Fibroblast of lung (primary cell): ENCODE results near the gene TSSK3. TPM values are rescaled to one million over a fixed set of nuclear protein-coding genes. Genes with fewer than 3 reads are reported as not detected.
A peak's percentile ranks its signal among the peaks of the same experiment; 100 is the strongest.
"Not testable (repeated sequence)": the region's sequence is repeated elsewhere in the genome, so short reads cannot be mapped to it uniquely, and the experiment has no call there.

Experiments
- DNase-seq, 2 donors: peaks; one replicate each; pipeline versions ENCODE4 v3.0.0 to v3.0.0-alpha.2; 2010; ENCODE audit warnings: low read depth in 2 of 2
- H2AFZ ChIP-seq: 2 replicates; pipeline ENCODE4 v1.5.1; 2012; ENCODE audit warnings: low read length, control low read depth, inconsistent platforms
- H3K27ac ChIP-seq: 2 replicates; pipeline ENCODE4 v1.5.1; 2011; ENCODE audit warnings: low read length, control low read depth; ENCODE audit not compliant: insufficient read depth
- H3K27me3 ChIP-seq: 2 replicates; pipeline ENCODE4 v1.5.1; 2011; ENCODE audit warnings: mild to moderate bottlenecking, low read length; ENCODE audit not compliant: control insufficient read depth, insufficient read depth
- H3K36me3 ChIP-seq: 2 replicates; pipeline ENCODE4 v1.5.1; 2011; ENCODE audit warnings: low read length; ENCODE audit not compliant: control insufficient read depth, insufficient read depth
- H3K4me1 ChIP-seq: 2 replicates; pipeline ENCODE4 v1.5.1; 2011; ENCODE audit warnings: low read length; ENCODE audit not compliant: control insufficient read depth, insufficient read depth; ENCODE audit errors: extremely low read depth
- H3K4me2 ChIP-seq: 2 replicates; pipeline ENCODE4 v1.5.1; 2011; ENCODE audit warnings: low read length, control low read depth; ENCODE audit not compliant: insufficient read depth; ENCODE audit errors: extremely low read depth
- H3K4me3 ChIP-seq, 4 experiments: fragments of 200-600 bp in 1 of 4; sonication (generic) in 1 of 4; replicated peaks in 1 of 4; 2 replicates each; pipeline ENCODE4 v1.5.1; 2011 to 2016; ENCODE audit warnings: low read length in 4 of 4, low read depth in 3 of 4, mild to moderate bottlenecking in 3 of 4, control low read depth in 2 of 4, inconsistent platforms in 1 of 4, mixed read lengths in 1 of 4; ENCODE audit not compliant: insufficient read depth in 1 of 4; ENCODE audit errors: control extremely low read depth in 1 of 4
- H3K79me2 ChIP-seq: 2 replicates; pipeline ENCODE4 v1.5.1; 2012; ENCODE audit warnings: mild to moderate bottlenecking, low read length, inconsistent platforms; ENCODE audit not compliant: control insufficient read depth, insufficient read depth
- H3K9ac ChIP-seq: 2 replicates; pipeline ENCODE4 v1.5.1; 2011; ENCODE audit warnings: mild to moderate bottlenecking, low read length, control low read depth; ENCODE audit not compliant: insufficient read depth
- H3K9me3 ChIP-seq: 2 replicates; pipeline ENCODE4 v1.5.1; 2012; ENCODE audit warnings: low read depth, low read length; ENCODE audit not compliant: control insufficient read depth, insufficient read depth
- H4K20me1 ChIP-seq: 2 replicates; pipeline ENCODE4 v1.5.1; 2011; ENCODE audit warnings: low read length; ENCODE audit not compliant: control insufficient read depth, insufficient read depth; ENCODE audit errors: extremely low read depth
- EZH2 ChIP-seq: IDR thresholded peaks from 2 replicates; pipeline ENCODE4 v1.5.1; 2012; ENCODE audit warnings: low read length, control low read depth, mild to moderate bottlenecking; ENCODE audit errors: missing control alignments
- polyA plus RNA-seq, 2 donors: library from polyadenylated mRNA; depleted of rRNA in 1 of 2; stranded (reverse) in 1 of 2; unstranded in 1 of 2; fragments of >200 nt; gene quantifications; 2 replicates each; pipeline ENCODE4 v1.2.1, GENCODE V29; 2011 to 2012; ENCODE audit warnings: missing spikeins in 1 of 2
- total RNA-seq: library from RNA; depleted of rRNA; stranded (reverse); fragments of >200 nt; gene quantifications from 2 replicates; pipeline ENCODE4 v1.2.1, GENCODE V29; 2014
- TF ChIP-seq, protein P1 (sequence below), 2 donors: IDR thresholded peaks in 1 of 2; conservative IDR thresholded peaks in 1 of 2; 1 replicate in 1 of 2; 2 replicates in 1 of 2; pipeline ENCODE4 v1.5.1; 2011 to 2012; ENCODE audit warnings: low read length in 2 of 2, control low read depth in 1 of 2, inconsistent platforms in 1 of 2, low read depth in 1 of 2, mild to moderate bottlenecking in 1 of 2

TSSK3 gene
- total and polyA plus RNA-seq, 2 donors (not counting 1 experiment from before 2014, with no cell fraction given): 0.50 to 0.58 TPM

GRCh38 chr1:32353886-32354570 lies 8.3 kb upstream of the TSSK3 start:
- Histone ChIP-seq H3K79me2 (no peaks in the 10 kb centered on the region), H3K9ac (no peak overlapping the region), H3K27me3 (no peaks in the 10 kb centered on the region), H4K20me1 (no peaks in the 10 kb centered on the region), H3K4me1 (peaks cover 23% of the 10 kb centered on the region), H3K4me2 (peak overlapping the region; percentile 51), H3K9me3 (no peaks in the 10 kb centered on the region), H3K27ac (peak overlapping the region; percentile 43), H3K4me3 (no peak overlapping the region), H3K36me3 (no peaks in the 10 kb centered on the region), H2AFZ (no peak overlapping the region)
- TF ChIP-seq, protein P1, sequence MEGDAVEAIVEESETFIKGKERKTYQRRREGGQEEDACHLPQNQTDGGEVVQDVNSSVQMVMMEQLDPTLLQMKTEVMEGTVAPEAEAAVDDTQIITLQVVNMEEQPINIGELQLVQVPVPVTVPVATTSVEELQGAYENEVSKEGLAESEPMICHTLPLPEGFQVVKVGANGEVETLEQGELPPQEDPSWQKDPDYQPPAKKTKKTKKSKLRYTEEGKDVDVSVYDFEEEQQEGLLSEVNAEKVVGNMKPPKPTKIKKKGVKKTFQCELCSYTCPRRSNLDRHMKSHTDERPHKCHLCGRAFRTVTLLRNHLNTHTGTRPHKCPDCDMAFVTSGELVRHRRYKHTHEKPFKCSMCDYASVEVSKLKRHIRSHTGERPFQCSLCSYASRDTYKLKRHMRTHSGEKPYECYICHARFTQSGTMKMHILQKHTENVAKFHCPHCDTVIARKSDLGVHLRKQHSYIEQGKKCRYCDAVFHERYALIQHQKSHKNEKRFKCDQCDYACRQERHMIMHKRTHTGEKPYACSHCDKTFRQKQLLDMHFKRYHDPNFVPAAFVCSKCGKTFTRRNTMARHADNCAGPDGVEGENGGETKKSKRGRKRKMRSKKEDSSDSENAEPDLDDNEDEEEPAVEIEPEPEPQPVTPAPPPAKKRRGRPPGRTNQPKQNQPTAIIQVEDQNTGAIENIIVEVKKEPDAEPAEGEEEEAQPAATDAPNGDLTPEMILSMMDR (conservative IDR thresholded peaks at IDR 0.05 in 1 of 2, IDR thresholded peaks at IDR 0.05 in 1 of 2; ENCODE audit: low read depth in 1 of 2, low read length in 2 of 2): no peak
- TF ChIP-seq EZH2: no peak
- peak; percentile 67 to 70 for DNase-seq

DNA sequence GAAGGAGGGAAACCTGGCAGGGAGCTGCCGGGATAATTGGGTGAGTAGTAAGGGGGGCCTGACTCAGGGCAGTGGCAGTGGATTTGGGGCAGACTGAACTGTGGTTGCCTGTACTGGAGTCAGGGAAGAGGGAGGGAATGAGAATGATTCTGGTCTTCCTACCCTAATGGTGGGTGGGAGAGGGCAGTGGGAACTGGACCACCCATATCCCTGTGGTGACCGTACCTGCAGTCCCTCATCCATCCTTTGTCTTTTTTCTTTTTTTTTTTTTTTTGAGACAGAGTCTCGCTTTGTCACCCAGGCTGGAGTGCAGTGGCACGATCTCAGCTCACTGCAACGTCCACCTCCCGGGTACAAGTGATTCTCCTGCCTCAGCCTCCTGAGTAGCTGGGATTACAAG lies 6.6 kb upstream of the TSSK3 start:
- H3K27ac ChIP-seq, H3K4me3 ChIP-seq, DNase-seq, H3K9ac ChIP-seq, H4K20me1 ChIP-seq, H3K4me2 ChIP-seq, H3K79me2 ChIP-seq, H3K36me3 ChIP-seq, H3K27me3 ChIP-seq, H2AFZ ChIP-seq, H3K9me3 ChIP-seq: not testable (repeated sequence)
- H3K4me1 ChIP-seq: peaks cover 20% of the 10 kb centered on the region

GRCh38 chr1:32356478-32356877 lies 5.9 kb upstream of the TSSK3 start:
- no peaks in the 10 kb centered on the region for H3K79me2 ChIP-seq
- H3K4me2 ChIP-seq: no peak overlapping the region
- no peak overlapping the region for H3K27ac ChIP-seq
- no peaks in the 10 kb centered on the region for H4K20me1 ChIP-seq
- no peaks in the 10 kb centered on the region for H3K36me3 ChIP-seq
- TF ChIP-seq EZH2: no peak
- TF ChIP-seq, protein P1 (conservative IDR thresholded peaks at IDR 0.05 in 1 of 2, IDR thresholded peaks at IDR 0.05 in 1 of 2; ENCODE audit: low read depth in 1 of 2, low read length in 2 of 2): no peak
- H3K9me3 ChIP-seq: no peaks in the 10 kb centered on the region
- H3K4me1 ChIP-seq: peaks cover 20% of the 10 kb centered on the region
- DNase-seq: no peak
- no peaks in the 10 kb centered on the region for H3K27me3 ChIP-seq
- no peak overlapping the region for H3K4me3 ChIP-seq
- no peak overlapping the region for H2AFZ ChIP-seq
- no peak overlapping the region for H3K9ac ChIP-seq
